NCI-H1694 treated with DMSO at 0.1 percent for 48 hours (cell line): Measurements from ENCODE around the gene PLEKHA6.
"Not testable (repeated sequence)": the region's sequence is repeated elsewhere in the genome, so short reads cannot be mapped to it uniquely, and the experiment has no call there.

Experiments used
- DNase-seq: peaks from one replicate; lab custom pipeline; 2025; lab: John Stamatoyannopoulos, UW

Gene PLEKHA6

DNA sequence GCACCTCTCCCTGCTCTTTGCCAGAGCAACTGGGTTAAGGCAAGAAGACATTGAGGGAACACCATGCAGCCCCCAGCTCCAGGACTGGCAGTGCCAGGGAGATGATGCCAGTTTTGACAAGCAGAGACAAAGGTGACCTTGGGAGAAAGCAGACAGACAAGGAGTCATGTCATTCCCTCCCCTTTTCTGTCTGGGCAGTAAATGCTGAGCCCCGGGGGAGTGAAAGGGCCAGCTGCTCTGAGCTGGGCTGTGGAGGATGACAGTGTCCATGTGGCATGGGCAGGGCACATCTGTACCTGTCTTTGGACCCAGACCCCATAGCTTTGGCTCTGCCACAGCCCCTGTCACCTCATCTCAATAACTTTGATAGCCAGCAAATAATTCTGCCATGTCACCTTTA lies 24.2 kb downstream of the PLEKHA6 start:
- DNase-seq, result no peak

- peak; percentile 79 for DNase-seq
These were observed 24.6 kb downstream of the PLEKHA6 start for GRCh38 chr1:204335085-204335484.

- no peak for DNase-seq
These were observed 25.3 kb downstream of the PLEKHA6 start for GRCh38 chr1:204334455-204334854.

DNA sequence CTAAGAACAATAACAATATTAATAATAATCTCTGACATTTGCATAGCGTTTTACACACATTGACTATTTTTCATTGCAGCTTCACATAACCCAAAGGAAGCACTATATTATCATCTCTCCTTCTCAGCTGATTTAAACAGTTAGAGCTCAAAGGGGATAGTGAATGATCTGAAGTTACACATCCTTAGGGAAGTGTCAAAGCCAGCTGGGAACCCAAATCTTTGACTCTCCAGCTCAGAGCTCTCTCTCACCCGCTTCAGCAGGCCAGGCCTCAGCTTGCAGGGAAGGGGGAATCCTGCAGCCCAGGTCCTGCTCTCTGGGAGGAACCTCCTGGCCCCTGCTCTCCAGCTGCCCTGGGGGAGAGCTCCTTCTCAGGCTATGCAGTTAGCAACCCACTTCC lies 26.3 kb downstream of the PLEKHA6 start:
- DNase-seq, result no peak

DNA sequence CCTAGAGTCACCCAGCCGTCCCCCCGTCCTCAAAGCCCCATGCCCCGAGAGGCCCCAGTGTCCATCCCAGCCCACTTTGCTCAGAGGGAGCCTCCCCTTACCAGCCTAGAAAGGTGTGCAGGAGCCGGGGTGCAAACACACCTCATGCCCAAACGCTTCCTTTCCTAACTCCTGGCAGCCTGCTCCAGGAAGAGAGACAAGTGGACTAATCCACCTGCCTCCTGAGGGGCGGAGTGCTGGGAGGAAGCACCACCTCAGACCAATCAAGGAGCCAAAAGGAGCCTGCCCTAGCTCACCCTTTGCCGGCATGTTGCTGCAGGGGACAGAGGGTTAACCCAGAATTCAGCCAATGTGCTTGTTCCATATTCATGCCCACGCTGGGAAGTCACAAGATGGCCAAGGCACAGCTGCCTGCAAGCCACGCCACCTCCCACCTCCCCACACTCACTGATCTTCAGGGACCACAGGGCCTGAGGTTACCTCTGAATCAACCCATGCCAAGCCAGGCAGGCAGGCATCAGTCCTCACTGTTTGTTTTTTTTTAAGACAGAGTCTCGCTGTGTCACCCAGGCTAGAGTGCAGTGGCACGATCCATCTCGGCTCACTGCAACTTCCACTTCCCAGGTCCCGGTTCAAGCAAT lies 27.8 kb downstream of the PLEKHA6 start:
- DNase-seq, result no peak

DNA sequence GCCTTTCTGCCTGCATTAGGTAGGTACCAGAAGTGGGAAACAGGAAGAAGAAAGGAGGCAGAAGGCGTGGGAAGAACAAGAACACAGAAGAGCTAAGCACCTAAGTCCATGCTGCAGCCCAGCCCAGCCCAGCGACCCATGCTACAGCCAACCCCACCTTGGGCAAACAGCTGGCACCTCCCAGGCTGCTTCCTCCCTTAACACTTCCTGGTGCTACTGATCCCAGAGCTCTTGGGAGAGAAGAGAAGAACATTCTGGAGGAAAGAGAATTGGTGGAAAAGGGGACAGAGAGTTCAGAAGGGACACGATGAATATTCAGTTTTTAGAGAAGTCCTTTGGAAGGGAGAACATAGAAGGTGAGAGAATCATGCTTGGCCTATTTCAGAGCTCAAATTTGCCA lies 28.5 kb downstream of the PLEKHA6 start:
- no peak for DNase-seq

DNA sequence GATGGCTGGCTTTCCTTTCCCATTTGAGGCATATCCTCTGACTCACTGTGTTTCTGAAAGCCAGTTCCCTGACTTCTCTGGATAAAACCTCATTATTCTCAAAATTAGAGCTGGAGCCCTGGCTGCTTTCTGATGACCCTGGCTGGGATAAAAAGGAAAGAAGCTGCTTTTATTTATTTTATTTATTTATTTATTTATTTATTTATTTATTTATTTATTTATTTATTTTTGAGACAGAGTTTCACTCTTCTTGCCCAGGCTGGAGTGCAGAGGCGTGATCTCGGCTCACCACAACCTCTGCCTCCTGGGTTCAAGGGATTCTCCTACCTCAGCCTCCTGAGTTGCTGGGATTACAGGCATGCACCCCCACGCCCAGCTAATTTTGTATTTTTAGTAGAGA lies 31.9 kb downstream of the PLEKHA6 start:
- DNase-seq, result not testable (repeated sequence)

- peak; percentile 56 for DNase-seq
These were observed 32.4 kb downstream of the PLEKHA6 start for GRCh38 chr1:204327359-204327758.

- no peak for DNase-seq
These were observed 32.9 kb downstream of the PLEKHA6 start for GRCh38 chr1:204326771-204327300.

DNA sequence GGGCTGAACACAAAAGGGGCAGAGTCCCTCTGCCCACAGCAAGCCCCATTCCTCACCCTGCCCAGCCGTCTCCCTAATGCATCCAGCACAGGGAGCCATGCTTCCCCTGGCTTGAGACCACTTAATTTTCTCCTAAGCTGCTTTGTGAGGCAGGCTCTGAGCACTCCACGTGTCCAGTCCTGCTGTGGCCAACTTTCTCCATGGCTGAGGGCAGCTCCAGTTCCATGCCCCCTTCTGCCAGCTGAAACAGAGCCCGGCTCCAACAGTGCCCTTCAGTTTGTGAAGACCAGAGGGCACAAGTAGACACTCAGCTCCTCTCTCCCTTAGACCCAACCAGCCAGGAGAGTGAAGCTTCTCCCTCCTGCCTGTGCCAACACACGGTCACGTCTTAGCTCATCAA lies 33.8 kb downstream of the PLEKHA6 start:
- no peak for DNase-seq

- DNase-seq, result no peak
These were observed 35.8 kb downstream of the PLEKHA6 start for GRCh38 chr1:204323887-204324286.

DNA sequence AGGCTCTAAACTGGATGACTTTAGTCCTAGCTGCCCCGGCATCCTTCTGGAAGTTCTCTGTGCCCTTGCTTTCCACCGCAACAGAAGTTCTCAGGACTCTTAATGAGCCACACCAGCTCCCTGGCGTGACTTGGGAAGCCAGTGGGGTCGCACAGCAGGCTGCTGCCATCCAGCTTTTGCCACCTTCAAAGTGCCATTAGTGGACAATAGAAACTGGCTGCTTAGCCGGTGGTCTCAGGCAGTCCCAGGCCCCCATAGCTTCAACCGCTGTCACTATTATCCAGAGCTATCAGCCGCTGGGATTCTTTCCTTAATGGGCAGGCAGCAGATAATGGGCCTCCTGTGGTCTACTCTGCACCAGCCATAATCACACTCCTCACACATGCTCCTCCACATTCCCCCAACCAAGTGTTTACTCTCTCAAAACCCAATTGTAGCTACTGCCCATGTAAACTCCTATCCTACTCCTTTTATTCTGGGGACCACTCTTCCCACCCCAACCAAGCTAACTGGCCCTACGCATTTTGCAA lies 37.3 kb downstream of the PLEKHA6 start:
- DNase-seq, result no peak

DNA sequence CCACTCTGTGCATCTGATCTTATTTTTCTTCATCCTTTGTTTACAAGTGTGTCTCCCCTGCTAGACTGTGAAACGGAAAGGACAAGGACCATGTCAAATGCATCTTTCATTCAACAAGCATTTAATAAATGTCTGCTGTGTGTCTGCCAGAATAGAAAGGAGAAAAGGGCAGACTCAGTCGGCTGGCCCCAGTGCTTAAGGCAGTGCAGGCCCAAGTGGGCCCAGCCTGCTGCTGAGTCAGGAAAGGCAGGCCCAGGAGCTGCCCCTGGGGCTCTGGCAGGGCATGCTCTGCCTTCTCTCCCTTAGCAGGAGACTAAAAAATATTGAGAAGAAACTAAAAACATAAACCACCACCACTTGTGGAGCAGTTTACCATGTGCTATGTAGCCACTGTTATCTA lies 38.1 kb downstream of the PLEKHA6 start:
- DNase-seq, result no peak

- DNase-seq, result no peak
These were observed 38.7 kb downstream of the PLEKHA6 start for GRCh38 chr1:204321051-204321450.

GRCh38 chr1:204320382-204320804 lies 39.3 kb downstream of the PLEKHA6 start:
- DNase-seq, result no peak

GRCh38 chr1:204319462-204319861 lies 40.3 kb downstream of the PLEKHA6 start:
- DNase-seq, result no peak

GRCh38 chr1:204319027-204319426 lies 40.7 kb downstream of the PLEKHA6 start:
- DNase-seq, result no peak

GRCh38 chr1:204318324-204318723 lies 41.4 kb downstream of the PLEKHA6 start:
- DNase-seq, result no peak

GRCh38 chr1:204317170-204317569 lies 42.6 kb downstream of the PLEKHA6 start:
- no peak for DNase-seq

DNA sequence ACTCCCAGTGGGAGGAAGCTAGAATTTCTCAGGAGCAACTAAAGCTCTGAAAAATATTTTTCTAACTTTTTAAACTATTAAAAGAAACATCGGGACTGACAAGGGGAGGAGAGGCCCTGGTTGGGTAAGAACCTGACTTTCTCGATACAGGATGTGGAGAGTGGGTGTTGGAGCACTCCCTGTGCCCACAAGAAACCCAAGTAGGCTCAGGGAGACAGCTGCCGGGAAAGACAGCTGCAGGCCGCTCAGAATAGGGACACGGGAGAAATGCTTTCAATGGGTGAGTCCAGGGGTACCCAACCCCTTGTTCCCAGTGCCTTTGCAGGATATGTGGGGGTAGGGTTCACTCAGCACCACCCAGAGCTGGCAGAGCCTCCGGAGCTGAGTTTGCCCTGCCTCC lies 43.6 kb downstream of the PLEKHA6 start:
- DNase-seq, result no peak

DNA sequence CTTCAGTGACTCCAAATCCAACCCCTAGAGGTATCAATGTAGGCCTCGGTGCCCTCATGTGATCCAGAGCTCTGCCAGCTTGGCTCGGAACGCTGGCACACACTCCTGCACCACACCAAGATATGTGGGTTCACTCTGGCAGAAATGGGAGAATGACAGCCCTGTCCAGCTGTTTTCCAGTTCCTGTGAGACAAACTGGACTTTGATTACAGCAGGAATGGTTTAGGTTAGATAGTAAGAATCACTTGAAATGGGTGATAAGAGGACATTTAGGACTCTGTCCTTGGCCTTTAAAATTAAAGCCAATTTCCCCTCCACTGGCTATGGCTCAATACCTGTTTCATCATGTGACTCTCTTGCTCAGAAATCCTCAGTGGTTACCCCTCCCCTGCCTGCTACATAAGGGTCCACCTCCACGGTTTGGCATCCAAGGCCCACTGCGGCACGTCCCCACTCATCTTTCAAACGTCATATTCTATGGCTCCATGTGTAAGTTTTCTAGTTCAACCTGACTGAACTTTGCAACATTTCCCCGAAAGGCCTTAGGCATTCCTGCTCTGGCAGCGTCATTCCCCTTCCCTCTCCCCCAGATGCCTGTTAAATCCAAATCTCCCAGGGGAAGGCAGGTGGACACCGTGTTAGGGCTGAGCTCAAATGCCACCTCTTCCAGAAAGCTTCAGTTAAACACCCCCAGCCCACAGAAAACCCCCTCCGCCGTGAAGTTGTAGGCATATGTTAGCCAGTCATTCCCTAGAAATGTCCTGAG lies 44.7 kb downstream of the PLEKHA6 start:
- no peak for DNase-seq

GRCh38 chr1:204314171-204314892 lies 45.4 kb downstream of the PLEKHA6 start:
- no peak for DNase-seq

GRCh38 chr1:204313675-204314074 lies 46.1 kb downstream of the PLEKHA6 start:
- no peak for DNase-seq
